Measurements from ENCODE around the gene TYW1B.
"Not testable (repeated sequence)": the region's sequence is repeated elsewhere in the genome, so short reads cannot be mapped to it uniquely, and the experiment has no call there.

DNA sequence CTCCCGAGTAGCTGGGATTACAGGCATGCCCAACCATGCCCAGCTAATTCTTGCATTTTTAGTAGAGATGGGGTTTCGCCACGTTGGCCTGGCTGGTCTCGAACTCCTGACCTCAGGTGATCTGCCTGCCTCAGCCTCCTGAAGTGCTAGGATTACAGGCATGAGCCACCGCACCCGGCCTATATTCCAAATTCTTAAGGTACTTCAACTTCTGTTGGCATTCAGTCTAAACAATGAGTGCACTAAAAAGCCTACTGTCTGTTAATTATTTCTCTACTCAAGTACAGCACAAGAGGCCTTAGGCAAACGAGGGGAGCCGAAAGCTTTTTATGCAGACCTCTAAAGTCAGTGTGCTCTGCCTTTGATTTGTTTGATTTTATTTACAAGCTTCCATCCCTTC lies 243.4 kb downstream of the TYW1B start:
- TF ChIP-seq EZH2 (IDR thresholded peaks at IDR 0.05; ENCODE audit: borderline replicate concordance): not testable (repeated sequence)
- TF ChIP-seq, protein P1, sequence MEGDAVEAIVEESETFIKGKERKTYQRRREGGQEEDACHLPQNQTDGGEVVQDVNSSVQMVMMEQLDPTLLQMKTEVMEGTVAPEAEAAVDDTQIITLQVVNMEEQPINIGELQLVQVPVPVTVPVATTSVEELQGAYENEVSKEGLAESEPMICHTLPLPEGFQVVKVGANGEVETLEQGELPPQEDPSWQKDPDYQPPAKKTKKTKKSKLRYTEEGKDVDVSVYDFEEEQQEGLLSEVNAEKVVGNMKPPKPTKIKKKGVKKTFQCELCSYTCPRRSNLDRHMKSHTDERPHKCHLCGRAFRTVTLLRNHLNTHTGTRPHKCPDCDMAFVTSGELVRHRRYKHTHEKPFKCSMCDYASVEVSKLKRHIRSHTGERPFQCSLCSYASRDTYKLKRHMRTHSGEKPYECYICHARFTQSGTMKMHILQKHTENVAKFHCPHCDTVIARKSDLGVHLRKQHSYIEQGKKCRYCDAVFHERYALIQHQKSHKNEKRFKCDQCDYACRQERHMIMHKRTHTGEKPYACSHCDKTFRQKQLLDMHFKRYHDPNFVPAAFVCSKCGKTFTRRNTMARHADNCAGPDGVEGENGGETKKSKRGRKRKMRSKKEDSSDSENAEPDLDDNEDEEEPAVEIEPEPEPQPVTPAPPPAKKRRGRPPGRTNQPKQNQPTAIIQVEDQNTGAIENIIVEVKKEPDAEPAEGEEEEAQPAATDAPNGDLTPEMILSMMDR (IDR thresholded peaks at IDR 0.05; ENCODE audit: poor library complexity): not testable (repeated sequence)

Data from hepatocyte (in vitro differentiated cells).